A549 (cell line): ENCODE results near the gene AMOTL1. TPM values are rescaled to one million over a fixed set of nuclear protein-coding genes. Genes with fewer than 3 reads are reported as not detected.

Source experiments
- ATAC-seq, 2 experiments: fragments of 200-7000 bp in 1 of 2; fragments of >200 bp in 1 of 2; cut with Nextera tagmentation in 1 of 2; cut with Tn5 transposase in 1 of 2; 3 replicates each; pipeline versions ENCODE4 v1.8.0 to v1.9.1; 2018 to 2020; ENCODE audit warnings: mild to moderate bottlenecking in 1 of 2, moderate library complexity in 1 of 2
- CTCF ChIA-PET: fragments of 300-600 bp; sonication (Branson Sonifier 250); formaldehyde crosslinking; extraction: SDS; loops from one replicate; lab custom pipeline; 2021; ENCODE audit warnings: antibody characterized with exemption, inconsistent platforms; lab: Yijun Ruan, JAX
- POLR2A ChIA-PET: fragments of 350-600 bp; formaldehyde crosslinking; extraction: SDS; loops from one replicate; lab custom pipeline; 2021; ENCODE audit warnings: antibody characterized with exemption, inconsistent platforms; lab: Yijun Ruan, JAX
- DNase-seq, 2 experiments: peaks; one replicate each; pipeline versions ENCODE4 v3.0.0 to v3.0.0-alpha.2; 2011 to 2016; ENCODE audit warnings: low read depth in 1 of 2, low spot score in 1 of 2
- FAIRE-seq: peaks from 2 replicates; lab custom pipeline; 2011; peaks lifted over from hg19 to GRCh38; lab: Jason Lieb, UNC
- H3K27ac ChIP-seq, 2 experiments: fragments of >200 bp; sonication (Bioruptor Twin); formaldehyde crosslinking; 3 replicates each; pipeline ENCODE4 v1.5.1; 2016 to 2017
- H3K4me1 ChIP-seq: fragments of >200 bp; sonication (Bioruptor Twin); formaldehyde crosslinking; 3 replicates; pipeline ENCODE4 v1.6.1; 2016
- H3K4me2 ChIP-seq: fragments of >200 bp; sonication (Bioruptor Twin); formaldehyde crosslinking; 3 replicates; pipeline ENCODE4 v1.6.1; 2016
- H3K4me3 ChIP-seq: fragments of >200 bp; sonication (Bioruptor Twin); formaldehyde crosslinking; 3 replicates; pipeline ENCODE4 v1.5.1; 2016
- H3K9me3 ChIP-seq: fragments of >200 bp; sonication (Bioruptor Twin); formaldehyde crosslinking; 3 replicates; pipeline ENCODE4 v1.6.1; 2016
- BHLHE40 ChIP-seq: IDR thresholded peaks from 2 replicates; pipeline ENCODE4 v1.6.1; 2012; ENCODE audit warnings: low read depth, low read length, inconsistent platforms
- CBX8 ChIP-seq: fragments of 200-600 bp; sonication (generic); IDR thresholded peaks from 2 replicates; pipeline ENCODE4 v1.6.1; 2016
- CEBPB ChIP-seq, 2 experiments: fragments of >200 bp in 1 of 2; sonication (Bioruptor Twin) in 1 of 2; formaldehyde crosslinking in 1 of 2; IDR thresholded peaks; 2 replicates each; pipeline ENCODE4 v1.6.1; 2012 to 2016
- FOSB ChIP-seq: fragments of 250-450 bp; sonication (Bioruptor Pico); IDR thresholded peaks from 2 replicates; pipeline ENCODE4 v1.5.0; 2020; ENCODE audit warnings: mild to moderate bottlenecking, moderate library complexity
- FOSL2 ChIP-seq, 2 experiments: fragments of 450-650 bp in 1 of 2; fragments of >200 bp in 1 of 2; sonication (Bioruptor Twin) in 1 of 2; formaldehyde crosslinking; IDR thresholded peaks; 2 replicates each; pipeline versions ENCODE4 v1.5.0 to v1.6.1; 2016 to 2020; ENCODE audit warnings: mild to moderate bottlenecking in 1 of 2, moderate library complexity in 1 of 2
- HOXB5 ChIP-seq: fragments of 250-450 bp; sonication (Bioruptor Pico); IDR thresholded peaks from 2 replicates; pipeline ENCODE4 v1.5.0; 2020; ENCODE audit warnings: mild to moderate bottlenecking, moderate library complexity
- JUN ChIP-seq, 2 experiments: fragments of >200 bp; sonication (Bioruptor Twin); formaldehyde crosslinking; IDR thresholded peaks; 2 replicates in 1 of 2; 3 replicates in 1 of 2; pipeline ENCODE4 v1.6.1; 2016 to 2017
- JUNB ChIP-seq: fragments of >200 bp; sonication (Bioruptor Twin); formaldehyde crosslinking; IDR thresholded peaks from 2 replicates; pipeline ENCODE4 v1.6.1; 2016
- KDM1A ChIP-seq: fragments of 200-600 bp; sonication (generic); IDR thresholded peaks from 2 replicates; pipeline ENCODE4 v1.6.1; 2016; ENCODE audit warnings: low read depth, mild to moderate bottlenecking
- MAFK ChIP-seq: fragments of 450-650 bp; IDR thresholded peaks from 2 replicates; pipeline ENCODE4 v1.6.1; 2014; ENCODE audit not compliant: partially characterized antibody
- MAZ ChIP-seq: fragments of 150-350 bp; IDR thresholded peaks from 2 replicates; pipeline ENCODE4 v1.6.1; 2014; ENCODE audit warnings: antibody characterized with exemption, low read depth, low read length, borderline replicate concordance
- NFE2L2 ChIP-seq: fragments of 150-350 bp; conservative IDR thresholded peaks from 2 replicates; pipeline ENCODE4 v1.6.1; 2014; ENCODE audit warnings: low read length
- NR3C1 ChIP-seq: fragments of >200 bp; sonication (Bioruptor Twin); formaldehyde crosslinking; IDR thresholded peaks from 3 replicates; pipeline ENCODE4 v1.6.1; 2017
- SREBF2 ChIP-seq: fragments of 450-650 bp; IDR thresholded peaks from 2 replicates; pipeline ENCODE4 v1.6.1; 2014; ENCODE audit warnings: mild to moderate bottlenecking, moderate library complexity
- ZFP36 ChIP-seq: fragments of 450-650 bp; IDR thresholded peaks from 2 replicates; pipeline ENCODE4 v1.6.1; 2014; ENCODE audit warnings: borderline replicate concordance; ENCODE audit not compliant: partially characterized antibody
- WGBS: methylation state at CpG from one replicate; pipeline ENCODE4 v1.1.6; 2017; ENCODE audit errors: missing lambda C conversion rate; 5-methylcytosine and 5-hydroxymethylcytosine counted together
- polyA plus RNA-seq, 4 experiments: library from polyadenylated mRNA; depleted of rRNA in 3 of 4; stranded (reverse); fragments of >200 nt; fragmentation: RNase III in 1 of 4; extraction: RNeasy Plus Mini Kit Qiagen cat#74134 plus additional on column Dnase treatment in 1 of 4; gene quantifications; 2 replicates in 3 of 4; 3 replicates in 1 of 4; pipeline ENCODE4 v1.2.3, GENCODE V29; 2011 to 2017
- TF ChIP-seq, protein P1 (sequence below): fragments of >200 bp; sonication (Bioruptor Twin); formaldehyde crosslinking; IDR thresholded peaks from 2 replicates; pipeline ENCODE4 v1.6.1; 2016
- TF ChIP-seq, protein P2 (sequence below): fragments of >200 bp; sonication (Bioruptor Twin); formaldehyde crosslinking; IDR thresholded peaks from 3 replicates; pipeline ENCODE4 v1.5.1; 2016
- TF ChIP-seq, protein P3 (sequence below): IDR thresholded peaks from 2 replicates; pipeline ENCODE4 v1.6.1; 2012
- TF ChIP-seq, protein P4 (sequence below): IDR thresholded peaks from 2 replicates; pipeline ENCODE4 v1.6.1; 2012

The AMOTL1 gene
- polyA plus RNA-seq, 2 of the 4 experiments (the other 2 are of a cell fraction): 3.9 to 12.2 TPM

DNA sequence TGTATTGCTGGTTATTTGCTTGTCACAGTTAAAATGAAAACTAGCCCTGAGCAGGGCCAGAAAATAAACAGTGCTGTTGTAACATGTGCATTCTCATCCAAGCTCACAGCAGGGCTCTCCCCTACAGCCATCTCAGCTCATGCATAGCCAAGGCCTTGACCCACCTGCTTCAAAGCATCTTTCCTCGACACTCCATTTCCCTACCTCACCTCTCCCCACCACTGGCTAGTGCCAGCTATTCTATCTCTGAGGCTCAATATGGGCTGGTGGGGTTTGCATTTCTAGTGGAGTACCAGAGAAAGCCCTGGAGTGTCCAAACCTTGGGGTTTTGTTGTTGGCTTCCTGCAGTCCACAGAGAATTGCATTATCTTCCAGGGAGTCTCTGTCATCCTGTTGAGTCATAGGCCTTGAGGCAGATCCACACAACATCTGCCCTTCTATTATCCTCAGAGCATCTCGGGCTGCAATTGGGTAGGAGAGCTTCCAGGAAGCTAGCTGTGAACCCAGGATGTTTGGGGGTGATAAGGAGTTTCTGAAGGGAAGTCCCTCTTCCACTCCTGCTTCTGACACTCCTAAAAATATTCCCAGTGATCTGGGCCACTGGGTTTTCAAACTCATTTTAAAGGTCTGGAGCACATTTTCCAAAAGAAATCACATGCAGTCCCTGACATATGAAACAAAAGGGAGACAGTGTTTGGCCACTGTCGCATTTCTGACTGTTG is 36.1 kb upstream of the AMOTL1 start:
- Histone ChIP-seq H3K9me3 (no peaks in the 10 kb centered on the region), H3K27ac (peak overlapping the region; percentile 67 to 78), H3K4me3 (no peak overlapping the region), H3K4me1 (peaks cover 62% of the 10 kb centered on the region), H3K4me2 (peak overlapping the region; percentile 50)
- WGBS: 18% methylated on average over 3 of the region's 3 CpGs
- ATAC-seq: peak; percentile 87 to 91
- POLR2A ChIA-PET: interaction anchor here (1.3 kb wide), 1 partner anchor 36 kb away, joined by 3 read pairs; the partner anchor contains the start of gene AMOTL1
- peak; percentile 48 to 75 for DNase-seq
- no peak for FAIRE-seq
- CTCF ChIA-PET: interaction anchor here (0.9 to 1.8 kb wide), 3 partner anchors 9 to 267 kb away, joined by 3 to 6 read pairs (median 3); no protein-coding TSS in a partner anchor
- TF ChIP-seq HOXB5: no peak
- peak; percentile 35; the same call in 1 of the 2 replicates for TF ChIP-seq JUNB
- TF ChIP-seq CEBPB (IDR thresholded peaks at IDR 0.05): peak; percentile 15 to 36; a peak in 1 of 4 replicates
- TF ChIP-seq FOSL2 (IDR thresholded peaks at IDR 0.05): peak; percentile 37; the same call in 1 of the 2 replicates
- TF ChIP-seq FOSL2 (CRISPR knock-in tag; IDR thresholded peaks at IDR 0.05): peak; percentile 61
- TF ChIP-seq, all 56 proteins: peak for 3

DNA sequence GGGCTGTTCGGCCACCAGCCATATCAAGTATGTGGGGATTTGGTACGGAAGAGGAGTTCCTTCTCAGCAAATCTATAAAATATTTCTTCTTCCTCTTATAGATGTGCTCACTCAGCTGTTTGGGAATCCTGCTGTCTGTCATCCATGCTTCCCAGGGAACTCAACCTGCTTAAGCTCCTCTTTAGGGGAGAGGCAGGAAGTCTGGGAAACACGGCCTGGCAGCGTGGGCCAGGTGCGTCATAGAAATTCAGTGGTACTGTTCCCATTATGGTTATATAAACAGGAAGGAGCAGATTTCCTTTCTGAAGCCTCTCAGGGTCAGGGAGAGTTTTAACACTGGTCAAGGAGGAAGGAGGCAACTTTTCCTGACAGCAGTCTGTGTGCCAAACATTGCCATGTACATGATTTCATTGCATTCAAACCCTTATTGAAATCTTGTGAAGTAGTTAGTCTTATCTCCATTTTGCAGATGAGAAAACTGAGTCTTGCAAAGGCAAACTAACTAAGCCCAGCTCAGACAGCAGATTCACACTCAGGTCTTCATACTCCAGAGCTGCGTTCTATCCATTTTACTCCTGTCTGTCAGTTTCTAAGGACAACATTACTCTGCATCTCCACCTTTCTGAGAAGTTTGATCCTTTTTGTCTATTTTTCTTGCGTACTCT is 35.4 kb upstream of the AMOTL1 start:
- Histone ChIP-seq H3K4me2 (peak overlapping the region; percentile 50), H3K9me3 (no peaks in the 10 kb centered on the region), H3K27ac (peak overlapping the region; percentile 67 to 78), H3K4me3 (no peak overlapping the region), H3K4me1 (peaks cover 69% of the 10 kb centered on the region)
- 63% methylated on average over 6 of the region's 7 CpGs for WGBS
- no peak for FAIRE-seq
- ChIA-PET POLR2A (no interaction called here), CTCF (interaction anchor here (1.2 to 1.8 kb wide), 2 partner anchors 8 to 15 kb away, joined by 3 to 6 read pairs; no protein-coding TSS in a partner anchor)
- DNase-seq: peak in 1 of 2 experiments; percentile 60
- TF ChIP-seq, protein P1, sequence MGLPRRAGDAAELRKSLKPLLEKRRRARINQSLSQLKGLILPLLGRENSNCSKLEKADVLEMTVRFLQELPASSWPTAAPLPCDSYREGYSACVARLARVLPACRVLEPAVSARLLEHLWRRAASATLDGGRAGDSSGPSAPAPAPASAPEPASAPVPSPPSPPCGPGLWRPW: no peak
- TF ChIP-seq MAFK: peak; percentile 80
- peak in 1 of 2 experiments; percentile 13; a peak in 3 of 6 replicates for ATAC-seq

DNA sequence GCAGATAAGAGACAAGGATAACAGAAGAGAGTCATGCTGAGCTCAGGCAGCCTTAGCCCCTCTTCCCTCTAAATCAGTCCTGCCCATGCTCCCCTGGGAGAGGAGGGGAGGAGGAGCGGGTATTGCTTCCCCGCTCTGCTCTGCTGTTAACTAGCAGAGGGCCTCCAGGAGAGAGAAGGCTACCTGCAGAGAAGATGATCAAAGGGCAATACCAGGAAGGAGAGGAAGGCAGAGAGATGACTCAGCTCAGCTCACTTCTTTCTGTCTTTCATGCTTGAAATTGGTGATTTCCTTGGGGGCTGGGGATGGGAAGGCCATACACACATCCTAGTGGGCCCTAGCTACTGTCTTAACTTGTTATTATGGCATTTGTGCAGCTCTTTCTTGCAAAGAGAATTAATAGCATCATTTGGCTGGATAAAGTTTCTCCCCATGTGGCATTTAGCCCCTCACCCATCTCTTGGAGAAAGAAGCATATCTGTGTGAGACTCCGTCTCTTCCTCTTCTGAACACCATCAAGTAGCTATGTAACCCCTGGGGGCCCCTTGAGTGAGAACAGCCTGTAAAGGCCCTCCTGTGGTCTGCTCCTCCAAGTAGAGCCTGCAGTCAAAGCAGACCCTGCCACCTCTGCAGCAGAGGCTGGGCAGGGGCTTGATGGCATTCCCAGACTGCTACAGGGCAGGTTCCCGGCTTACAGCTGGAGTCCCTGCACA is 33.4 kb upstream of the AMOTL1 start:
- no peak overlapping the region for H3K4me3 ChIP-seq
- no peak for TF ChIP-seq FOSB
- no peak for TF ChIP-seq SREBF2
- TF ChIP-seq, protein P2, sequence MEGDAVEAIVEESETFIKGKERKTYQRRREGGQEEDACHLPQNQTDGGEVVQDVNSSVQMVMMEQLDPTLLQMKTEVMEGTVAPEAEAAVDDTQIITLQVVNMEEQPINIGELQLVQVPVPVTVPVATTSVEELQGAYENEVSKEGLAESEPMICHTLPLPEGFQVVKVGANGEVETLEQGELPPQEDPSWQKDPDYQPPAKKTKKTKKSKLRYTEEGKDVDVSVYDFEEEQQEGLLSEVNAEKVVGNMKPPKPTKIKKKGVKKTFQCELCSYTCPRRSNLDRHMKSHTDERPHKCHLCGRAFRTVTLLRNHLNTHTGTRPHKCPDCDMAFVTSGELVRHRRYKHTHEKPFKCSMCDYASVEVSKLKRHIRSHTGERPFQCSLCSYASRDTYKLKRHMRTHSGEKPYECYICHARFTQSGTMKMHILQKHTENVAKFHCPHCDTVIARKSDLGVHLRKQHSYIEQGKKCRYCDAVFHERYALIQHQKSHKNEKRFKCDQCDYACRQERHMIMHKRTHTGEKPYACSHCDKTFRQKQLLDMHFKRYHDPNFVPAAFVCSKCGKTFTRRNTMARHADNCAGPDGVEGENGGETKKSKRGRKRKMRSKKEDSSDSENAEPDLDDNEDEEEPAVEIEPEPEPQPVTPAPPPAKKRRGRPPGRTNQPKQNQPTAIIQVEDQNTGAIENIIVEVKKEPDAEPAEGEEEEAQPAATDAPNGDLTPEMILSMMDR: no peak
- TF ChIP-seq, protein P3, sequence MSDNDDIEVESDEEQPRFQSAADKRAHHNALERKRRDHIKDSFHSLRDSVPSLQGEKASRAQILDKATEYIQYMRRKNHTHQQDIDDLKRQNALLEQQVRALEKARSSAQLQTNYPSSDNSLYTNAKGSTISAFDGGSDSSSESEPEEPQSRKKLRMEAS: no peak
- peaks cover 83% of the 10 kb centered on the region for H3K4me1 ChIP-seq
- peak overlapping the region; percentile 73 to 78 for H3K27ac ChIP-seq
- no peak for FAIRE-seq
- ChIA-PET POLR2A (no interaction called here), CTCF (interaction anchor here (1.0 to 1.7 kb wide), 2 partner anchors 11 to 112 kb away, joined by 3 to 4 read pairs; no protein-coding TSS in a partner anchor)
- 54% methylated on average over 4 of the region's 4 CpGs for WGBS
- DNase-seq: peak in 1 of 2 experiments; percentile 36
- peak overlapping the region; percentile 71 for H3K4me2 ChIP-seq
- ATAC-seq: peak in 1 of 2 experiments; percentile 23; a peak in 2 of 6 replicates
- H3K9me3 ChIP-seq: no peaks in the 10 kb centered on the region

DNA sequence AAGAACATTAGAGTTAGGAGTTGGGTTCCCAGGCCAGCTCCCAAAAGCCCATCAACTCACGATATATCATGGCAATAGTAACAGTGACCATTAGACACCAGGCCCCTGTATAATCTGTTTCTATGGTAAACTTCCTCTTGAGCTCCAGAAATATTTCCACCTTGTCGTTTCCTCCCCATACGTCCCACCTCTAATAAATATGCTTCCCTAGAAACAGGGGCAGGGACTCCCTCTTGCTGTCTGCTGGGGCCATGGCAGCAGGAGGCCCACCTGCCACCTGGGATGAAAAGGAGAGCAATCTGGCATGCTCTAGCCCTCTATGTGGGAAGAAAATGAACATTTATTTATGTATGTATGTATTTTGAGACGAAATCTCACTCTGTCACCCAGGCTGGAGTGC is 32.2 kb upstream of the AMOTL1 start:
- 87% methylated on average over 4 of the region's 4 CpGs for WGBS
- peaks cover 87% of the 10 kb centered on the region for H3K4me1 ChIP-seq
- H3K4me2 ChIP-seq: no peak overlapping the region
- ChIA-PET POLR2A (no interaction called here), CTCF (interaction anchor here (1.0 kb wide), 1 partner anchor 113 kb away, joined by 3 read pairs; no protein-coding TSS in a partner anchor)
- DNase-seq (no peak), ATAC-seq (no peak), FAIRE-seq (no peak)
- no peak overlapping the region for H3K4me3 ChIP-seq
- H3K9me3 ChIP-seq: no peaks in the 10 kb centered on the region
- peak overlapping the region in 1 of 2 experiments; percentile 62; a peak in 4 of 6 replicates for H3K27ac ChIP-seq
- TF ChIP-seq, protein P3: no peak
- no peak for TF ChIP-seq CBX8
- no peak for TF ChIP-seq NR3C1
- TF ChIP-seq, protein P4, sequence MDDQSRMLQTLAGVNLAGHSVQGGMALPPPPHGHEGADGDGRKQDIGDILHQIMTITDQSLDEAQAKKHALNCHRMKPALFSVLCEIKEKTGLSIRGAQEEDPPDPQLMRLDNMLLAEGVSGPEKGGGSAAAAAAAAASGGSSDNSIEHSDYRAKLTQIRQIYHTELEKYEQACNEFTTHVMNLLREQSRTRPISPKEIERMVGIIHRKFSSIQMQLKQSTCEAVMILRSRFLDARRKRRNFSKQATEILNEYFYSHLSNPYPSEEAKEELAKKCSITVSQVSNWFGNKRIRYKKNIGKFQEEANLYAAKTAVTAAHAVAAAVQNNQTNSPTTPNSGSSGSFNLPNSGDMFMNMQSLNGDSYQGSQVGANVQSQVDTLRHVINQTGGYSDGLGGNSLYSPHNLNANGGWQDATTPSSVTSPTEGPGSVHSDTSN: no peak
- no peak for TF ChIP-seq BHLHE40
- TF ChIP-seq KDM1A: no peak
- TF ChIP-seq CEBPB (IDR thresholded peaks at IDR 0.05): no peak
- TF ChIP-seq MAZ: no peak
- TF ChIP-seq JUN (IDR thresholded peaks at IDR 0.05): no peak
- no peak for TF ChIP-seq NFE2L2
- no peak for TF ChIP-seq ZFP36
- no peak for TF ChIP-seq SREBF2
- TF ChIP-seq, protein P2: no peak
- TF ChIP-seq JUNB: no peak
